ENCODE data around the gene IL6ST. TPM values are rescaled to one million over a fixed set of nuclear protein-coding genes. Genes with fewer than 3 reads are reported as not detected.

Gene IL6ST
- total RNA-seq, 1 experiment from 2014 or later = 65.9 TPM

DNA sequence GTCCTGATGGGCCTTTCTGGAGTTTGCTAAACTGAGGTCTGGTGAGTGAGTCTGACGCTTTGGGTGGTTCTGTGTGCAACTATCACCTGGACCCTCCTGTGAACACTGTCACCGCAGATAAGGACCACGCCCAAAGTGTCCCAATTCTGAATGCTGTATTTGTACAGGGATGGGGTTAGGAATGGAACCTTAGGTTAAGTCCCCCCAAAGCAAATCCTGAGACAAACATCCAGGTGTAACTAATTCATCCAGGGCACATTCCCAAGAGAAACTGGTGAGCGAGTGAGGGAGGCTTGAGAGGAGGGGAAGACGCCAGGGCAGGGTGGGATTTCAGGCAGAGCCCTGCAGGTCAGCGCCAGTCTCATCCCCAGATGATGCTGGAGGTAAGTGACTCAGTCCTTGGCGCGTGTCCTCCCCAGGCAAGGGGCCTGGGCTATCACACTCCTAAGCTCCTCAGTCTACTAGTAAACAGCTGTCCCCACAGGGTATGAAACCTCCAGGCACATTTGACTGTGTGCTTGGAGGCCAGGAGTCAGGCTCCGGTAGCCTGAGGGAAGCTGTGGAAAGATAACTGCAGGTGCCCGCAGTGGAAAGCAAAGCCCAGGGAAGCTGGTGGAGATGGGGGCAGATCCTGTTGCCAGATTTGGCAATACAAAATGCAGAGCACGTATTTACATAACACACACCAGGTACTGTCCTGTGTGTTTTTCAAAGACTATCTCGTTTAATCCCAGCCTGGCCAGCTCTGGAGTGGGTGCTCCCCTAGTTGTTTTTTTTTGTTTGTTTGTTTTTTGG is 66.7 kb downstream of the IL6ST start:
- no peak for DNase-seq (ENCODE audit: low read depth)
- in situ Hi-C loops (cut with HindIII; ENCODE audit: low pct_unique_long_range_greater_than_20kb, low sequenced_read_pairs) = no loop called here

DNA sequence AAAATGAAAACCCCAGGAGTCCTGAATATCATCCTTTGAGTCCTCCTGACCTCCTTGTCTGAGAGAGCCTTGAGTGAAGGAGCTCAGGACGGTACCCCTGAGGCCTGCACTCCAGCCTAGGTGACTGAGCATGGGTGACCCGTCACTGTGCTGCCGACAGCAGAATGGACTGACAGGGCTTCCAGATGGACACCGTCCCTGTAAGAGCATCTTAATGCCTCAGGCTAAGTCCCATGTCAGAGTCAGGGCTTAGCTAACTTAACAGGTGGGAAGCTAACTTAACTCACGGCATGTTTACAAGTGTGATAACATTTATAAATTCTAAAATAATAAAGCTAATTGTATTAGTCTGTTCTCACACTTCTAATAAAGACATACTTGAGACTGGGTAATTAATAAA is 68.3 kb downstream of the IL6ST start:
- in situ Hi-C loops (cut with HindIII; ENCODE audit: low pct_unique_long_range_greater_than_20kb, low sequenced_read_pairs) = no loop called here

DNA sequence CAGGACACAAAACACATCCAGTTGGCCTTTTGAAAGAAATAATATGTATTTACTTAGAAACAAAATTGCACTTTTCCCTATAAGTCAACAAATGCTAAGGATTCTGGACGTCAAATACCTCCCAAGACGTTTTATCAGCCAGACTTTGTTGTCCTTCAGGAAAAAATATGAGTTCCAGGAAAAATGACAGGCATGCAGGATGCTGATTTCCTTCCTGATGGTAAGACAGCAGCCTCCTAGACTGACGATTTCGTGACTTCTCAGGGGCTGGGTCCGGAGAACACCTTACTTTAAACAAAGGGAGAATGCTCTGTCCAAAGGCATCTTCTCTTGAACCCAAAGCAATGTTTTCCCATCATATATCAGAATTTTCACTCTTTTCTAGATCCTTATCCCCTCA is 69.1 kb downstream of the IL6ST start:
- DNase-seq (ENCODE audit: low read depth) = no peak
- in situ Hi-C loops (cut with HindIII; ENCODE audit: low pct_unique_long_range_greater_than_20kb, low sequenced_read_pairs) = no loop called here

More for the DNA sequence above, 68.3 kb downstream of the IL6ST start:
- DNase-seq (ENCODE audit: low read depth) = no peak

DNA sequence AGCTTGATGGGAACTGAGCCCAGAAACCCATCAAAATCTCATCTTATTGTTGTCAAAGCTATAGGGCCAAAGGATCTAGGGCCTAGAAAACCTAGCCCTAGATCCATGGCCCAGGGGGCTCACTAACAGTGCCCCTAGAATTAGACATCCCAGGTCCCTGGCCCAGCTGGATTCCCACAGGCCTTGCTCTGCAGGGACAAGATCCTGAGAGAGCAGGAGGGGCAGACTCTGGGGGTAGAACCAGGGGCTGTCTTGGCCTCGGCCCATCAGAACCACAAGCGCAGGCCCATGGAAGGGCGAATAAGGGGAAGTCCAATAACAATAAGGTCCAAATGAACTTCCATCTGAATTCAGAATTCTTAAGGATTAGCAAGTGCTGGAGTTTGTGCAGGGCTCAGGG is 69.6 kb downstream of the IL6ST start:
- no peak for DNase-seq (ENCODE audit: low read depth)
- in situ Hi-C loops (cut with HindIII; ENCODE audit: low pct_unique_long_range_greater_than_20kb, low sequenced_read_pairs) = no loop called here

DNA sequence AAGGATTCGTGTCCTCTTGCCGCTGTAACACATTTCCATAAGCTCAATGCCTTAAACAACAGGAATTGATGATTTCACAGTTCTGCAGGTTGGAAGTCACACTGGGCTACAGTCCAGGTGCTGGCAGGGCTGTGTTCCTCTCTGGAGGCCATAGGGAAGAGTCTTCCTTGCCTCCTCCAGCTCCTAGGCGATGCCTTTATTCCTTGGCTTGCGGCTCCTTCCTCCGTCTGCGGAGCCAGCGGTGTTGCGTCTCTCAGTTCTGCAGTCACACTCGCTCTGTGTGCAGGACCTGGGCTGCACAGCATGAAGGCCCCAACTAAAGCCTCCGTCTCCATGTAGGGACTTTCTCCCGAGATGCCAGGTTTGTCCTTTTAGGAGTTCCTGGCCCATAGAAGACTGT is 70.0 kb downstream of the IL6ST start:
- DNase-seq (ENCODE audit: low read depth) = no peak
- in situ Hi-C loops (cut with HindIII; ENCODE audit: low pct_unique_long_range_greater_than_20kb, low sequenced_read_pairs) = no loop called here

DNA sequence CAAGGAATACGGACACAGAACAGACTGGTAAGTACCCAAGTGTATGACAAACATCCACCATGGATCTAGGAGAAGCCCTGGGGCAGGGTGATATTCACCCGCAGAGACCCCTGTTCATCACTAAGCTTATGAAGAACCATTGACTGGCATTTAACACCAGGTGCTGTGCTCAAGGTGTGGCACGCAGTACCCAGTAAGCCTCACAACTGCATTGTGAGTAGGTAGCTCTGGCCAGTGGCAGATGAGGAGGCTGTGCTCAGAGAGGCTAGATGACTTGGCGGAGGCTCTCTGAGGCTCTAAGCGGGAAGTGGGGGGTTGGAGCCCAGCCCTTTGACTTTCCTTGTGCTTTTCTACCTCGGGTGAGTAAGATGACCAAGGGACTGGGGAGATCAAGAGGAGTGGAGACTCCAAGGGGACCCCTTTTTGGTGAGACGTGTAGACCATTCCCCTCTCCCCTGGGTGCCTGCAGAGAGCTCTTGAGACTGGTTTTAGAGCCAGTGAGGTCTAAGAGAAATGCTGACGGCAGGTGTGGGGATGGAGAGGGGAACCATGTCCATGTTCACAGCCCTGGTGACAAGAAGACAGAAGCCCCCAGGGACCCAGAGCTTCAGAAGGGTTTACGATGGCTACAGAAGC is 70.8 kb downstream of the IL6ST start:
- no peak for DNase-seq (ENCODE audit: low read depth)
- in situ Hi-C loops (cut with HindIII; ENCODE audit: low pct_unique_long_range_greater_than_20kb, low sequenced_read_pairs) = no loop called here

DNA sequence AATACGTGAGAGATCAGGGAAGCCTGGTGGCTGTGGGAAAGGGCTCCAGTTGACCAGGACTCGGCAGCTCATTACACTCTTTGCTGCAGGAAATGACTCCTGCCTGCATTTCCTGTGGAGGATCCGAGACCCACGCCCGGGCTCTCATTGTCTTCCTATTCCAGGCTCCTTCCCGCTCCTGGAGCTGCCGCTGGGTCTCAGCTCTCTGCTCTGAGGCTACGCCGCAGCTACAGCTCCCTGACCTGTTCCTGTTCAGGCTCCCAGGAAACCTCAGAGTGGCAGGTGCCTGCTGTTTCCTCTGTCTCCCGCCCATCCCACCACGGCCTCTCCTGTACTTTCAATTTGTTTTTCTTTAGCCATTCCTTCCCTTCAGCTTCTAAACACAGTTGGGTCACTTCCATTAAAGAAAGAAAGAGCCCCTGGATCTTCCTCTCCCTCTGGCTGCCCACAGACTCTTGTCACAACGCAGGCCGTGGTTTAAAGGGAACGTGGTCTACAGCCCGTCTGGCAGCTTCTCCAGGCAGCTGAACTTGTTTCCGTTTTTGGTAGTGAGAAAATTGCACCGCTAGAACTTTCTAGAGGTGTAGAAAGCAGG is 71.5 kb downstream of the IL6ST start:
- DNase-seq (ENCODE audit: low read depth) = no peak
- in situ Hi-C loops (cut with HindIII; ENCODE audit: low pct_unique_long_range_greater_than_20kb, low sequenced_read_pairs) = no loop called here

DNA sequence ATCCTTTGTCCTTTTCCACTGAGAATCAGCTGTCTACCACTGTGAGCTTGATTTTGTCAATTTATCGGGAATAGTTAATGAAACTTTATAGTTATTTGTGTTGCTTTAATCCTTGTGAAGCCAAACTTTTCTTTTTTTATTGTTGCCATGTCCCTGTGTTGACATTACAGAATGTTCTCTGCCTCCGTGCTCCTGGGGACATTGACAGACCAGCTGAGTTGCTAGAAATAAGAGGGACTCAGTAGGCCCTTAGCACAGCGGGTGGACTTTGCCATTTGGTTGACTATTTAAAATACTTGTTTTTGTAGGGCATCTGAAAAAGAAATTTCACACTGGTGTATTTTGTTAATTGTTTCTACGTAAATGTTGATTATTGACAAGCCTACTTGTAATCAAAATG is 73.1 kb downstream of the IL6ST start:
- DNase-seq (ENCODE audit: low read depth) = no peak
- in situ Hi-C loops (cut with HindIII; ENCODE audit: low pct_unique_long_range_greater_than_20kb, low sequenced_read_pairs) = no loop called here

DNA sequence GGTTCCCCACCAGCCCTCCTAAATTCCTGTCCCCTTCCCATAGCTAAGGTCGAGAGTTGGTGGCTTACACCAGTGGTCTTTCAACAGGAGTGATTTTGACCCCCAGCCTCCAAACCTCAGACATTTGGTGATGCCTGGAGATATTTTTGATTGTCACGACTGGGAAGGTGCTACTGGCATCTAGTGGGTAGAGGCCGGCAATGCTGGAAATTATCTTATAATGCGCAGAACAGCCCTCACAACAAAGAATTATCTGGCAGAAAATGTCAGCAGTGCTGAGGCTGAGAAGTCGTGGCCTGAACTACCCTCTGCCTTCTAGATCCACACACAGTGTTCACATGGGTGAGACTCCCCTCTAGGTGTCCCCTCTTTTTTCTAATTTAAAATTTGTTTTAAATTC is 74.0 kb downstream of the IL6ST start:
- in situ Hi-C loops (cut with HindIII; ENCODE audit: low pct_unique_long_range_greater_than_20kb, low sequenced_read_pairs) = no loop called here
- no peak for DNase-seq (ENCODE audit: low read depth)

DNA sequence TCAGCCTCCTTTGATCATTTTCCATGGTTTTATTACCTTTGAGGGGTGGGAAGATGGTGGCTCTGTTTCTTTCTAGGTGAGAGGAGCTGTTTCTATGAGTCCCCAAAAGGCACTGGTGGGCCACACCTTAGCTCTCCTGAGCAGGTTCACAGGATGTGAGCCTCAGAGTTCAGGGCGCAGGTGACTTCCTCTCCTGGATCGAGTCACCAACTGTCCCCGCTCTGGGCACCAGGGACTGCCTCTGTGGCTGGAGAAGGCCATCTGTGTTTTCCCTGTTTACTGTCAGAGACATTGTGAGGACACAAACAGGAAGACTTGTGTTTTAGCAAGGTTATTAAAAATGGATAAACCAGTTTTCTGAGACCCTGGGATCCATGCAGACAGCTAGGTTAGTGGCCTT is 75.1 kb downstream of the IL6ST start:
- in situ Hi-C loops (cut with HindIII; ENCODE audit: low pct_unique_long_range_greater_than_20kb, low sequenced_read_pairs) = no loop called here
- no peak for DNase-seq (ENCODE audit: low read depth)

DNA sequence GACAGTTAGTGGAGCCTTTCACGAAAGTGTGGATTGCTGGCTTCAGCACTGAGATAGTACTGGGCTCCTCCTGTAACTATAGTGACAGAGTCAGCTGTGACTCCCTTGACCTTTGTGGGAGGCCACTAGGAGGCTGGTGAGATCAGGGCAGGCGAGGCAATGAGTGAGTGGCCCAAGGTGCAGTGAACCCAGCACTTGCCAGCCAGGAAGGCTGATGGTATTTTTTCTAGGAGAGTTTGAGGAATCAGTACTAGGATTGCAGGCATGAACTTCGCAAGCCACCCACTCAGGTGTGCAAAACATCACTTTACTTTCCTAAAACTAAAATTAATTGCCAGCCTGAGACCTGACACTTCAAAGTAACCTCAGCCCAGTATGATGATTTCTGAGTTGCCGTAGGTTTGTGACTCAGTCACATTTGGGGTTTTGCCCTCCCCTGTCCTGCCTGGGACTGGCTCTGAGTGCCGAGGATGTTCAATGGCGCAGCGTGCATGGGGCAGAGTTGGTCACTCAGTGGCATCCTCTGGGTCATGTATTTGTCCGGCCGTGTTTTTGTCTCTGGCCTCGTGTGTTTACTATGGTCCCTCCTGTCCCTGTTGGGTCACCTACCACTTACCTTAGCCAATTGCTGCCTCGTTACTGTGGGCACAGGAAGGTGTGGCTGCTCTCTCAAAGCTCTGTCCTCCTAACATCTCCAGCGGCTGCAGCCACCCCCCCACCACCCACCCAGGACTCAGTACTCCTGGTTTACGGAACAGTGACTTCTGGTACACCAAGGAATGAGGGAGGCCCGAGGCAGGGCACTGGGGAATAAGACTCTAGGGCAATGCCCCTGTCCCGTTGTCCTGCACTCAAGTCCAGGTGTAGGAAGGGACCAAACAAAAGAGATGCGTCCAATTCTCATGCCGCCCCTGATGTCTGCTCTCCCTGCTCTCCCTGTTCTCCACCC is 76.4 kb downstream of the IL6ST start:
- DNase-seq (ENCODE audit: low read depth) = peak; percentile 57
- in situ Hi-C loops (cut with HindIII; ENCODE audit: low pct_unique_long_range_greater_than_20kb, low sequenced_read_pairs) = no loop called here

DNA sequence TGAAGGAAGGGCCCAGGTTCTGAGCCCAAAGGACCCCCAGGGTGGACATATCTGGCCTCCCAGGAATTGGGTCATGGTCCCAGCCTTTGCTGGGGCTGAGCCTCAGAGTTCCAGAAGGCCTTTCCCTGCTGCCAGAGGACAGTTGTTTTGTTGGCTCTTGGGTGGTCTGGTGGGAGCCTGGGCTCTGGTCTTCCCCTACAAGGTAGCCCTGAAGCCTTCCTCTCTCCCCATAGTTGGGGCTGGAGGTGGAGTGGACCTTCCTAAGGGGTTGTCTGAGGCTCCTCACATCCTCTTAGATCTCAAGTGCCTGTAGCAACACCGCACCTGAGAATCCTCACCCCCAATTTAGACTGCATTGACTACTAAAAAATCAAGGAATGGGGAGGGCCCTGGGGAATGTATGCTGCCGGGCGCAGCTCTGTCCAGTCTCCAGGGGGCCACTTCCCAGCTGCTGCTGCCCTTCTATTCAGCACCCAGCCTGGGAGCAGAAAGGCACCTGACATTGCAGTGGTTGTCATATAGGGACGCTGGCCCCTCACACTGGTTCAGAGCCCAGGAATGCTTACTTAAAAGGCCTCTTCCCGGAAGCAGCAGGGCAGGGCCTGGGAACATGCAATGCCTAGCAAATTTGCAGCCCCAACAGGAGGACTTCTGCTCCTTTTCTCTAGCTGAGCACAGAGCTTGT is 77.2 kb downstream of the IL6ST start:
- in situ Hi-C loops (cut with HindIII; ENCODE audit: low pct_unique_long_range_greater_than_20kb, low sequenced_read_pairs) = no loop called here
- DNase-seq (ENCODE audit: low read depth) = no peak

DNA sequence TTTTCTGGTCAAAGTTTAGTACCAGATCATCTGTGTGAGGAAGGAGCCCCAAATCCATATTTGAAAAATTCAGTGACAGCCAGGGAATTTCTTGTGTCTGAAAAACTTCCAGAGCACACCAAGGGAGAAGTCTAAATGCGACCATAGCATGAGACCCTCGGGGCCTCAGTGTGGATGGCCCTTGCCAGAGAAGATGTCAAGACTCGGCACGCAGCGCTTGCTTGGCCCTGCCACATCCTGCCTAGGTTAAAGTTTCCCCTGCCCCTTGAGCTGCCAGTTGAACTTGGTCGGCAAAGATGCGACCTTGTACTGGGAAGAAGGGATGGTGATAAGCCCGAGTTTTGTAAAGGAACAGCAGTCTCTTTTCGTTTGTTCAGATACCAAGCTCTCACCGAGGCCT is 77.8 kb downstream of the IL6ST start:
- DNase-seq (ENCODE audit: low read depth) = no peak
- in situ Hi-C loops (cut with HindIII; ENCODE audit: low pct_unique_long_range_greater_than_20kb, low sequenced_read_pairs) = no loop called here

DNA sequence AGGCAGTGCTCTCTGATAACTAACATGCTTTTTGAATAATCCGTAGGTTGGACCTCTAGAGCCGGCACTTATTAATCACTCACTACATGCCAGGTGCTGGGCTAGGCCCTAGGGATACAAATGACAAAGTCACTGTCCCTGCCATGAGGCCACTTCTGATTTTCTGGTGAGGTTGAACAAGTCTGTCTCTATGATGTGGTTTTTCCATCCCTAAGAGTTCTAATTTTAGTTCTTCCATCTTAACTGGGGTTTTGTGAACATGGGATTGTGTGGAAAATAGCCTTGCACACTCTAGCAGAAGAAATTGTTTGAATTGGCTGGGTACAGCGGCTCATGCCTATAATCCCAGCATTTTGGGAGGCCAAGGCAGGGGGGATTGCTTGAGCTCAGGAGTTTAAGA is 79.0 kb downstream of the IL6ST start:
- in situ Hi-C loops (cut with HindIII; ENCODE audit: low pct_unique_long_range_greater_than_20kb, low sequenced_read_pairs) = no loop called here
- no peak for DNase-seq (ENCODE audit: low read depth)

DNA sequence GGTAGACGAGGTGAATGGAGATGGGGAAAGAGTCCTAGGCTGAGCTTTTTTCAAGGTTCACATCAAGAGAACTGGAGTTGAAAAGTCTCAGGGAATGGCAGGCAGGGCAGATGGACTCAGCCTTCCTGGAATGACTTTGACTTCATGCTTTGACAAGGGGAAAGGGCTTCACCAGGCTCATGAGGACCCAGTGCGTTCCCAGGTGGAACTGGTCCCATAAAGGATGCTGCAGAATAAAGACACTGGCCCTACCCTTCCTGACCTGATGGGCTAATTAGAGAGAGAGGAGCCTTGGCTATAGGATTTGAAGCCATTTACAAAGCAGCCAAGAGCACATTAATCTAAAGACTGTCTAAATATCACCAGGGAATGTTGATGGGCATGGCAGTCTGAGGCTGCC is 79.8 kb downstream of the IL6ST start:
- in situ Hi-C loops (cut with HindIII; ENCODE audit: low pct_unique_long_range_greater_than_20kb, low sequenced_read_pairs) = no loop called here

DNA sequence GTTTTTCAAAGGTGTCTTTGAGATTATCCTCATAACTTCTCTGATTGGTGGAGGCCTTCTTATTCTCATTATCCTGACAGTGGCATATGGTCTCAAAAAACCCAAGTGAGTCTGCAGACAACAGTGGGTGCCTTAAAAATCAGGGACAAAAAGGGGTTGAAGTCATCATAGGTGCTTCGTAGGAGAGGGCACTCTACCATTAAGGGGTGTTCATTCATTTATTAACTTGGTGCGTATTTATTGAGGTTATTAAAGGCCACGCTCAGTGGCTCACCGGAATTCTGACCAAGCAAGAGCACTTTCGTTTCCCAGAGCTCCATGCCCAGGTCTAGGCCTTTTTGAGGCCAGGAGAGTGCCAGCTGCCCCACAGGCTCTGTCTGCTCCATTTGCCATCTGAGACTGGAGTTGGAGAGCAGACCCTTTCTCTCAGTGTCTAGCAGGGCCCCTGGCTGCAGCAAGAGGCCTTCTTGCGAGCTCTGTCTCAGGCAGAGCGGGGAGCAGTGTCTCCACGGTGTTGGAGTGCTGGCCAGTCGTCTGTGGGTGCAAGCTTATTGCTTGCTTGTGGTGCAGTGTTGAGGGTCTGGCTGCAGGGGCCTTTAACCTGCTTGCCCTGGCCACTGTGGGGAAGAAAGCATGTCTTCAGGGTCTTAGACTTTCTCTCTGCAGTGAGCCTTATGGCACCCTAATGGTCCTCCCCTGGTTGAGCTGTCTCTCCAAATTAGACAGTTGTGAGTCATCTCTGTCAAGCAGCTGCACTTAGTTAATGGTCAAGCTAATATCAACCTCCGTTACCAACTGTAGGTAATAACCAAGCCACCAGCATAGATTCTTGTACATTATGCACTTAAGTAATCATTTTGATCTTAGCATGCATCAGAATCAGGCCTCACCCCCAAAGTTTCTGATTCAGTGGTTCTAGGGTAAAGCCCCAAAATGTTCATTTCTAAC is 81.0 kb downstream of the IL6ST start:
- peak; percentile 78 for DNase-seq (ENCODE audit: low read depth)
- in situ Hi-C loops (cut with HindIII; ENCODE audit: low pct_unique_long_range_greater_than_20kb, low sequenced_read_pairs) = no loop called here

More for the DNA sequence above, 79.8 kb downstream of the IL6ST start:
- DNase-seq (ENCODE audit: low read depth) = no peak

Data from Caki2 (cell line).